ENCODE data around the gene KCNJ6.

Gene KCNJ6

GRCh38 chr21:37628362-37628761 lies 287.9 kb downstream of the KCNJ6 start:
- no peak overlapping the region for H3K4me3 ChIP-seq (replicated peaks in 1 of 2; ENCODE audit: low read depth in 2 of 2, low read length in 2 of 2)
- DNase-seq (ENCODE audit: low read depth in 2 of 2), result no peak
- no peak for TF ChIP-seq CTCF (IDR thresholded peaks at IDR 0.05; ENCODE audit: low read depth, low read length)

GRCh38 chr21:37627561-37627960 lies 288.7 kb downstream of the KCNJ6 start:
- DNase-seq (ENCODE audit: low read depth in 2 of 2), result no peak
- TF ChIP-seq CTCF (IDR thresholded peaks at IDR 0.05; ENCODE audit: low read depth, low read length), result no peak
- H3K4me3 ChIP-seq (replicated peaks in 1 of 2; ENCODE audit: low read depth in 2 of 2, low read length in 2 of 2), result no peak overlapping the region

- no peak for TF ChIP-seq CTCF (IDR thresholded peaks at IDR 0.05; ENCODE audit: low read depth, low read length)
- DNase-seq (ENCODE audit: low read depth in 2 of 2), result no peak
- no peak overlapping the region for H3K4me3 ChIP-seq (replicated peaks in 1 of 2; ENCODE audit: low read depth in 2 of 2, low read length in 2 of 2)
These were observed 289.2 kb downstream of the KCNJ6 start for GRCh38 chr21:37627074-37627473.

- DNase-seq (ENCODE audit: low read depth in 2 of 2), result no peak
- TF ChIP-seq CTCF (IDR thresholded peaks at IDR 0.05; ENCODE audit: low read depth, low read length), result no peak
- H3K4me3 ChIP-seq (replicated peaks in 1 of 2; ENCODE audit: low read depth in 2 of 2, low read length in 2 of 2), result no peak overlapping the region
These were observed 289.9 kb downstream of the KCNJ6 start for GRCh38 chr21:37626320-37626719.

GRCh38 chr21:37623689-37624088 lies 292.6 kb downstream of the KCNJ6 start:
- H3K4me3 ChIP-seq (replicated peaks in 1 of 2; ENCODE audit: low read depth in 2 of 2, low read length in 2 of 2), result no peak overlapping the region
- no peak for TF ChIP-seq CTCF (IDR thresholded peaks at IDR 0.05; ENCODE audit: low read depth, low read length)
- no peak for DNase-seq (ENCODE audit: low read depth in 2 of 2)

GRCh38 chr21:37623183-37623582 lies 293.1 kb downstream of the KCNJ6 start:
- no peak for TF ChIP-seq CTCF (IDR thresholded peaks at IDR 0.05; ENCODE audit: low read depth, low read length)
- no peak for DNase-seq (ENCODE audit: low read depth in 2 of 2)
- no peak overlapping the region for H3K4me3 ChIP-seq (replicated peaks in 1 of 2; ENCODE audit: low read depth in 2 of 2, low read length in 2 of 2)

GRCh38 chr21:37622755-37623154 lies 293.5 kb downstream of the KCNJ6 start:
- H3K4me3 ChIP-seq (replicated peaks in 1 of 2; ENCODE audit: low read depth in 2 of 2, low read length in 2 of 2), result no peak overlapping the region
- no peak for DNase-seq (ENCODE audit: low read depth in 2 of 2)
- no peak for TF ChIP-seq CTCF (IDR thresholded peaks at IDR 0.05; ENCODE audit: low read depth, low read length)

Measured in cardiac fibroblast (primary cell).